HepG2 (cell line): ENCODE data around the gene REPIN1. TPM values are rescaled to one million over a fixed set of nuclear protein-coding genes. Genes with fewer than 3 reads are reported as not detected.

Experiments used
- CENPT ChIP-seq: sonication (generic); formaldehyde crosslinking; IDR thresholded peaks from 2 replicates; pipeline ENCODE4 v1.8.0; 2022; ENCODE audit warnings: low read depth, mild to moderate bottlenecking, moderate library complexity, missing genetic modification reagents
- FOXJ3 ChIP-seq: sonication (generic); formaldehyde crosslinking; IDR thresholded peaks from 2 replicates; pipeline ENCODE4 v1.4.0; 2020; ENCODE audit warnings: missing genetic modification reagents, mild to moderate bottlenecking, borderline replicate concordance
- FOXO1 ChIP-seq: sonication (generic); formaldehyde crosslinking; IDR thresholded peaks from 2 replicates; pipeline ENCODE4 v1.4.0; 2020; ENCODE audit warnings: missing genetic modification reagents
- HIC2 ChIP-seq: sonication (generic); formaldehyde crosslinking; IDR thresholded peaks from 2 replicates; pipeline ENCODE4 v1.9.0; 2022; ENCODE audit warnings: low read depth, missing genetic modification reagents
- MED1 ChIP-seq: sonication (generic); formaldehyde crosslinking; IDR thresholded peaks from 2 replicates; pipeline ENCODE4 v1.4.0; 2020; ENCODE audit warnings: missing genetic modification reagents
- MIER3 ChIP-seq: IDR thresholded peaks from 2 replicates; pipeline ENCODE4 v1.6.1; 2016; ENCODE audit warnings: missing compliant biosample characterization, borderline replicate concordance
- PHF20 ChIP-seq: sonication (generic); formaldehyde crosslinking; IDR thresholded peaks from 2 replicates; pipeline ENCODE4 v1.5.0; 2020; ENCODE audit warnings: mild to moderate bottlenecking, missing genetic modification reagents
- THAP8 ChIP-seq: sonication (generic); formaldehyde crosslinking; IDR thresholded peaks from 2 replicates; pipeline ENCODE4 v1.5.1; 2020; ENCODE audit warnings: missing genetic modification reagents, mild to moderate bottlenecking, borderline replicate concordance
- ZBTB21 ChIP-seq: sonication (generic); formaldehyde crosslinking; IDR thresholded peaks from 2 replicates; pipeline ENCODE4 v1.4.0; 2020; ENCODE audit warnings: missing genetic modification reagents
- ZGPAT ChIP-seq: IDR thresholded peaks from 2 replicates; pipeline ENCODE4 v1.6.1; 2016; ENCODE audit warnings: mild to moderate bottlenecking
- ZNF24 ChIP-seq: fragments of 450-650 bp; IDR thresholded peaks from 2 replicates; pipeline ENCODE4 v1.6.1; 2017; ENCODE audit warnings: antibody characterized with exemption, mild to moderate bottlenecking
- ZNF33A ChIP-seq: sonication (generic); formaldehyde crosslinking; IDR thresholded peaks from 2 replicates; pipeline ENCODE4 v1.5.1; 2020; ENCODE audit warnings: missing genetic modification reagents, mild to moderate bottlenecking, moderate library complexity, borderline replicate concordance
- ZNF792 ChIP-seq: IDR thresholded peaks from 2 replicates; pipeline ENCODE4 v1.6.1; 2016
- ZNF800 ChIP-seq: sonication (generic); formaldehyde crosslinking; IDR thresholded peaks from 2 replicates; pipeline ENCODE4 v1.4.0; 2020; ENCODE audit warnings: missing genetic modification reagents
- ZNF891 ChIP-seq: sonication (generic); formaldehyde crosslinking; IDR thresholded peaks from 2 replicates; pipeline ENCODE4 v1.5.0; 2020; ENCODE audit warnings: mild to moderate bottlenecking, missing genetic modification reagents
- polyA plus RNA-seq, 8 experiments: library from polyadenylated mRNA; depleted of rRNA in 3 of 8; stranded (reverse) in 7 of 8; unstranded in 1 of 8; fragments of >200 nt; fragmentation: Illumina TruSeq in 4 of 8; extraction: Trizol in 4 of 8; gene quantifications; 2 replicates each; pipeline versions ENCODE4 v1.2.1 to v1.2.3, GENCODE V29; 2011 to 2016; ENCODE audit warnings: low read depth in 4 of 8, missing spikeins in 1 of 8, mixed read lengths in 1 of 8; ENCODE audit not compliant: insufficient read depth in 1 of 8
- total RNA-seq, 5 experiments: library from RNA; depleted of rRNA; stranded (reverse); fragments of >200 nt; fragmentation: Illumina TruSeq; extraction: Trizol; gene quantifications; 2 replicates each; pipeline ENCODE4 v1.2.3, GENCODE V29; 2016; ENCODE audit warnings: low read depth in 1 of 5
- TF ChIP-seq, protein P1 (sequence below): sonication (generic); IDR thresholded peaks from 2 replicates; pipeline ENCODE4 v1.6.1; 2016; ENCODE audit warnings: low read depth, borderline replicate concordance
- TF ChIP-seq, protein P2 (sequence below): sonication (generic); formaldehyde crosslinking; IDR thresholded peaks from 2 replicates; pipeline ENCODE4 v1.5.0; 2020; ENCODE audit warnings: mild to moderate bottlenecking, missing genetic modification reagents, borderline replicate concordance

Gene REPIN1
- total and polyA plus RNA-seq, 2 of the 13 experiments (the other 11 are each of a cell fraction or from before 2014, with no cell fraction given), result 69.9 to 108 TPM

DNA sequence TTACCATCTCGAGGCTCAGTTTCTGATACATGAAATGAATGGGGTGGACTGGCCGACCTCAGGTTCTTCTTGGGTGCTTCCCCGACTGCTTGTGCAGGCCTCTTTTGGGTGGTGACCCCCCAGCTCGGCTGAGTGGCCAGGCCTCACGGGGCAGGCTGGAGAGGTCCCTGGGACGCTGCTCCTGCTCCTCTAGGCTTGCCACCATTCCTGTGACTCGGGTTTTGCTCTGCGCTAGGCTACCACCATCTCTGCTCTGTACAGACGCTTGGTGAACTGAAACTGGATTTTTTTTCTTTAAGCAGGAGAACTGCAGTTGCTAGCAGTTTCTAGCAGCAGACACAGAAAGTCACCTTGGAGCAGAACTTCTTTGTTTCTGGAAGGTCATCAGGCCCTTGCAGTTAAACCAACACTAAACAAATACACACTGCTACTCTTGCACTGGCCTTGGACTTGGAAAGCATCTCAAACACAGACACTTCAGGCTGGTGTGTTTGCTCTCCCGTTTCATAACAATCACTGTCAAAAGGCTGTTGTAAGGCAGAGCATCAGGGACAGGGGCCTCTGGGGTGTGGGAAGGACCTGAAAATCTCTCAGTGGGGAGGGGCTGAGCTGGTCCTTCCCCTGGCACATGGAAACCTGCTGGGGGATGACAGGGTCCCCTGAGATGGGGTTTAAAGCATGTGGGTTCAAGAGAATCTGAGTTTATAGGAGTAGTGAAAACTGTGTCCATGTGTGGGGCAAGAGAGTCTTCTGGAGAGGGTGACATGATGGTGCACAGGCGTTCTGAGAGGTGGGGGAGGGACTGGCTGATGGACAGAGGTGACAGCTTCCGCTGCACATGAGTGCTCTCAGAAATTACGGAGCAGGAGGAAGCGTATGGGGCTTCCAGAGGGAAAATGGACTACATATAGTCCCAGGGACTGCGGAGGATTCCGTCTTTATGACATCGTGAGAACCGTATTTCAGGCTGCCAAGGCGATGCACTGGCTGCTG lies 46.8 kb downstream of the REPIN1 start (continued):
- TF ChIP-seq ZNF800 (CRISPR knock-in tag) (no peak), ZNF792 (CRISPR knock-in tag) (peak; percentile 83; the same call in 1 of the 2 replicates), ZNF33A (CRISPR knock-in tag) (no peak), ZNF891 (CRISPR knock-in tag) (no peak), MED1 (CRISPR knock-in tag) (peak; percentile 44; the same call in 1 of the 2 replicates), ZGPAT (CRISPR knock-in tag) (peak; percentile 92), ZNF24 (no peak), FOXO1 (CRISPR knock-in tag) (peak; percentile 83), THAP8 (CRISPR knock-in tag) (no peak), MIER3 (CRISPR knock-in tag) (peak; percentile 80; the same call in 1 of the 2 replicates), PHF20 (no peak; the same call in 1 of the 2 replicates), ZBTB21 (no peak), HIC2 (no peak), CENPT (CRISPR knock-in tag) (no peak), FOXJ3 (CRISPR knock-in tag) (peak; percentile 63; the same call in 1 of the 2 replicates)
- TF ChIP-seq, protein P1, sequence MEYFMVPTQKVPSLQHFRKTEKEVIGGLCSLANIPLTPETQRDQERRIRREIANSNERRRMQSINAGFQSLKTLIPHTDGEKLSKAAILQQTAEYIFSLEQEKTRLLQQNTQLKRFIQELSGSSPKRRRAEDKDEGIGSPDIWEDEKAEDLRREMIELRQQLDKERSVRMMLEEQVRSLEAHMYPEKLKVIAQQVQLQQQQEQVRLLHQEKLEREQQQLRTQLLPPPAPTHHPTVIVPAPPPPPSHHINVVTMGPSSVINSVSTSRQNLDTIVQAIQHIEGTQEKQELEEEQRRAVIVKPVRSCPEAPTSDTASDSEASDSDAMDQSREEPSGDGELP, result peak; percentile 16; the same call in 1 of the 2 replicates
- TF ChIP-seq, protein P2, sequence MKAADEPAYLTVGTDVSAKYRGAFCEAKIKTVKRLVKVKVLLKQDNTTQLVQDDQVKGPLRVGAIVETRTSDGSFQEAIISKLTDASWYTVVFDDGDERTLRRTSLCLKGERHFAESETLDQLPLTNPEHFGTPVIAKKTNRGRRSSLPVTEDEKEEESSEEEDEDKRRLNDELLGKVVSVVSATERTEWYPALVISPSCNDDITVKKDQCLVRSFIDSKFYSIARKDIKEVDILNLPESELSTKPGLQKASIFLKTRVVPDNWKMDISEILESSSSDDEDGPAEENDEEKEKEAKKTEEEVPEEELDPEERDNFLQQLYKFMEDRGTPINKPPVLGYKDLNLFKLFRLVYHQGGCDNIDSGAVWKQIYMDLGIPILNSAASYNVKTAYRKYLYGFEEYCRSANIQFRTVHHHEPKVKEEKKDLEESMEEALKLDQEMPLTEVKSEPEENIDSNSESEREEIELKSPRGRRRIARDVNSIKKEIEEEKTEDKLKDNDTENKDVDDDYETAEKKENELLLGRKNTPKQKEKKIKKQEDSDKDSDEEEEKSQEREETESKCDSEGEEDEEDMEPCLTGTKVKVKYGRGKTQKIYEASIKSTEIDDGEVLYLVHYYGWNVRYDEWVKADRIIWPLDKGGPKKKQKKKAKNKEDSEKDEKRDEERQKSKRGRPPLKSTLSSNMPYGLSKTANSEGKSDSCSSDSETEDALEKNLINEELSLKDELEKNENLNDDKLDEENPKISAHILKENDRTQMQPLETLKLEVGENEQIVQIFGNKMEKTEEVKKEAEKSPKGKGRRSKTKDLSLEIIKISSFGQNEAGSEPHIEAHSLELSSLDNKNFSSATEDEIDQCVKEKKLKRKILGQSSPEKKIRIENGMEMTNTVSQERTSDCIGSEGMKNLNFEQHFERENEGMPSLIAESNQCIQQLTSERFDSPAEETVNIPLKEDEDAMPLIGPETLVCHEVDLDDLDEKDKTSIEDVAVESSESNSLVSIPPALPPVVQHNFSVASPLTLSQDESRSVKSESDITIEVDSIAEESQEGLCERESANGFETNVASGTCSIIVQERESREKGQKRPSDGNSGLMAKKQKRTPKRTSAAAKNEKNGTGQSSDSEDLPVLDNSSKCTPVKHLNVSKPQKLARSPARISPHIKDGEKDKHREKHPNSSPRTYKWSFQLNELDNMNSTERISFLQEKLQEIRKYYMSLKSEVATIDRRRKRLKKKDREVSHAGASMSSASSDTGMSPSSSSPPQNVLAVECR, result peak; percentile 70; the same call in 1 of the 2 replicates
